GM20431 (cell line): ENCODE data around the gene RHD.
"Not testable (repeated sequence)": the region's sequence is repeated elsewhere in the genome, so short reads cannot be mapped to it uniquely, and the experiment has no call there.

Source experiments
- in situ Hi-C: fragments of 300-500 bp; cut with MseI, MboI; formaldehyde crosslinking; loops from one replicate; pipeline ENCODE4 v1.15.0; 2020; ENCODE audit warnings: low sequenced_read_pairs; ENCODE audit not compliant: unreplicated experiment

The RHD gene

DNA sequence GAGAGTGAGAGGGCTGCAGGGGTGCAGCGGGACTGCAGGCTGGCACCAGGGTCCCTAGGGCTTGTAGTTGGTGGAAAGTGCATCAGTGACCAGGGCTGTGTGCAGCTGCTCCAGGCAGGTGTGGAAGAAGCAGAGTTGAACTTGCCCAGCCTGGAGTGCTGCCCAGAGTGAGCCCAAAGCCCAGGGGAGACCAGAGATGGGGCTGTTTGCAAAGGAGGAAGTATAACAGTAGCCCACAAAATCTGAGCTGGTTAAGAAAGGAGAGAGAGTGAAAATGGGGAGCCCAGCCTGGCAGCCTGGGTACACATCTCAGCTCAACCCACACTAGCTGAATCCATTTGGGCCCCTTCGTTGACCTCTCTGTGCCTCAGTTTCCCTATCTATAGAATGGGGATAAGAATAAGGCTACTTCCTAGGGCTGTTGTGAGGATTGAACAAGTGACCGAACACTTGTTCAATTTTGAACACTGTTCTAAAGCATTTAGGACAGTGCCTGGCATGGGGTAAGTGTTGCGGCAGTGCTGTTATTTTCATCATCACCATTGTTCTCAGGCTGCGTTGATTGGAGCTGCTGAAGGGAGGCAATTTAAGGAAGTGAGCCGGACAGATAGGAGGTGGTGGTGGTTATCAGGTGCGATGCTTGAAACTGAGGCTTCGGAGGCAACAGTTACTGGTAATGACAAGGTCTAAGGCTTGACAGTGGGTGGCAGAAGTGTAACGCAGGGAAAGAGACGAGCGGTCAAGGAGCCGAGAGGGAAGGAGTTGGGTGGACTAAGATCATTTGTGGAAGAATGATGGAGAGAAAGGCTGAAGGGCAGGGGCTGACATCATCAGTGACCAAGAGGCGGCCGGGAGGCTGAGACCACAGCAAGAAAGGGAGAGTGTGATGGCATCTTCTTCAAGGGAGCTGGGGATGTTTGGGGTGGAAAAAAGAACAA, 22.8 kb downstream of the RHD start:
- in situ Hi-C loops: not testable (repeated sequence)

DNA sequence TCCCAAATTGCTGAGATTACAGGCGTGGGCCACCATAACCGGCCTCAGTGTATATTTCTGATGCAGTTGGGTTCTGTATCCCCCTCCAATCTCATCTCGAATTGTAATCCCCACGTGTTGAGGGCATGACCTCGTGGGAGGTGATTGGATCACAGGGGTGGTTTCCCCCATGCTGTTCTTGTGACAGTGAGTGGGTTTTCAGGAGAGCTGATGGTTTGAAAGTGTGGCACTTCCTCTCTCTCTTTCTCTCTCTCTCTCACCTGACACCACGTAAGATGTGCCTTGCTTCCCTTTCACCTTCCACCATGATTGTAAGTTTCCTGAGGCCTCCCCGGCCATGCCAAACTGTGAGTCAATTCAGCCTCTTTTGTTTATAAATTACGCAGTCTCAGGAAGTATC, 24.2 kb downstream of the RHD start:
- in situ Hi-C loops: not testable (repeated sequence)

DNA sequence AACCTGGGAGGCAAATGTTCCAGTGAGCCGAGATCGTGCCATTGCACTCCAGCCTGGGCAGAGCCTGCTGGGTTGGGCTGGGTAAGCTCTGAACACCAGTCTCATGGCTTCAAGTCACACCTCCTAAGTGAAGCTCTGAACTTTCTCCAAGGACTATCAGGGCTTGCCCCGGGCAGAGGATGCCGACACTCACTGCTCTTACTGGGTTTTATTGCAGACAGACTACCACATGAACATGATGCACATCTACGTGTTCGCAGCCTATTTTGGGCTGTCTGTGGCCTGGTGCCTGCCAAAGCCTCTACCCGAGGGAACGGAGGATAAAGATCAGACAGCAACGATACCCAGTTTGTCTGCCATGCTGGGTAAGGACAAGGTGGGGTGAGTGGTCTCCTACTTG, 28.4 kb downstream of the RHD start:
- in situ Hi-C loops: not testable (repeated sequence)

DNA sequence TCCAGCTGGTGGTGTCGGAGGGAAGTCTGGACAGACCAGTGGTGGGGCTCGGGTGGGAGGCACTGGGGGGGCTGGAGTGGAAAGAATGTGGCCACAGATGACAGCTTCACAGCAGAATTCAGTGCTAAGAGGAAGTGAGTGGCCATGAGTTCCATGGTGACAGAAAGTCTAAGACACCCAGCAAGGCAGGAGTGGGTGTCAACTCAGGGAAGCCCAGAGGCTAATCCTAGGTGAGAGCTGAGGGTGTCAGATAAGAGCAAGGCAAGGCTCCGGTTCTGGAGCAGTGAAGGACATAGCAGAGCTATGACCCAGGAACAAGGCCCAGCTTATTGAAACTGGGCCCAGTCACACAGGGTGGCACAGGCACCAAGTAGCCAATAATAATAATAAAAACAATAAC, 30.0 kb downstream of the RHD start:
- in situ Hi-C loops: not testable (repeated sequence)

DNA sequence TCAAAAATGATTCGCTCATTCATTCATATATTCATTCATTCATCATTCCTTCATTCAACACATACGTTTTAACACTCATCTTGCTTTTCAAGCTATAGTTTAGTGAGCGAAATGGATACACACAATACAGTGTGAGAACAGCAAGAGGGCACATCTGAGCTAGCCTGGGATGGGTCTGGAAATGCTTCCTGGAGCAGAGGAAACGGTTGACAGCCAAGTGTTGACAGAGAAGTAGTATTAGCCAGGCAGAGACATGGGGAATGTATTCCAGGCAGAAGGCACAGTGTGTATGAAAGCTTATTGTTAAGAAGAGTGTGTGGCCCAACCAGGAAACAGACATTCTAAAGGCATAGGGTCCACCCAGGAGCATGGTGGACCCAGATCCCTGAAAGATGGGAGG, 32.6 kb downstream of the RHD start:
- in situ Hi-C loops: not testable (repeated sequence)

DNA sequence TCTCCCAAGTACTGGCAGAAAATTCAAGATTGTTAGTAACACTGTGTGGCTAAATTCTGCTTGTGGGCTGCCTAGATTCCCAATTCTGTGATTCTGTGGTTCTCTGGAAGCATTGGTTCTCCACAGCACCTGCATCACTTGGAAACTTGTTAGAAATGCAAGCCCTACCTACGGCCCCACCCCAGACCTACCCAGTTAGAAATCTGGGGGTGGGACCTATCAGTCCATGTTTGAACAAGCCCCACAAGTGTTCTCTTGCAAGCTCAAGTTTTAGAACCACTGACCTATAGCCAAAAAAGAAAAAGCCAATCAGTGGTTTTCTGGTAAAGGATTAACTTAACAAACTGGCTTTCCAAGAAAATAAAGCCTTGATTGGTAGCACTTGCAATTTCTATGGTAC, 35.9 kb downstream of the RHD start:
- in situ Hi-C loops: not testable (repeated sequence)

DNA sequence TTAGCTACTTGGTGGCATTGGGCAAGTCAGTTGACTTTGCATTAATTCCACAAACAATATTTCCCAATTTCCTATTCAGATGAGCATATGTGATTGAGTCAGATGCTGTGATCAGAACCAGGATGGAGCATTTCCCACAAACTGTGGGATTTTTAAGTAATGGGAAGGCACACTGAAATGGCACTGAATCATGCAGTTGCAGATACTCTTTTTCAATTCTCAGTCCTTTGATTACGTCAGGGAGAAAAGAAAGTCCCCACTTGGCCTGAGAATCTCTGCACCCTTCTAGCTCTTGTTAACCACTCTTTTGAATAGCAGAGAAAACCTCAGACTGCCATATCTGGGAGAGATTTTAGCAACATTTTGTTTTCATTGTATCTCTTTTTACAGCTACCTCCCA, 36.8 kb downstream of the RHD start:
- in situ Hi-C loops: not testable (repeated sequence)

DNA sequence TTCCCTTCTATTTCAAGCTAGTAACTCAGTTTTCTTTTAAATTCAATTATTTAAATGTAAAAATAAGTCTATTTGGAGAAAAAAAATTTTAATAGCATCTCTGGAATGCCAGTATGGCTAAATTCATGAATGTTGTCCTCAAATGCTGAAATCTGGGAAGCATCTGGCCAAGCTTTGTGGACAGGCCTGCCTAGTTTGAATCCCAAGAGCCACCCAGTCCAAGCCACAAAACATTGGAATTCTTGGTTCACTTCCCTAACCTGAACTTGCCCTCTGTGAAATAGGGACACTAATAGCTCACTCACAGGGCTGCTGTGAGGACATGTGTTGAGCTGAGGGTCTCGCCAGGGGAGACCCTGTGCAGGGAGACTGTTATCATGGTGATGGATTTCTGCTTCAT, 37.2 kb downstream of the RHD start:
- in situ Hi-C loops: not testable (repeated sequence)

DNA sequence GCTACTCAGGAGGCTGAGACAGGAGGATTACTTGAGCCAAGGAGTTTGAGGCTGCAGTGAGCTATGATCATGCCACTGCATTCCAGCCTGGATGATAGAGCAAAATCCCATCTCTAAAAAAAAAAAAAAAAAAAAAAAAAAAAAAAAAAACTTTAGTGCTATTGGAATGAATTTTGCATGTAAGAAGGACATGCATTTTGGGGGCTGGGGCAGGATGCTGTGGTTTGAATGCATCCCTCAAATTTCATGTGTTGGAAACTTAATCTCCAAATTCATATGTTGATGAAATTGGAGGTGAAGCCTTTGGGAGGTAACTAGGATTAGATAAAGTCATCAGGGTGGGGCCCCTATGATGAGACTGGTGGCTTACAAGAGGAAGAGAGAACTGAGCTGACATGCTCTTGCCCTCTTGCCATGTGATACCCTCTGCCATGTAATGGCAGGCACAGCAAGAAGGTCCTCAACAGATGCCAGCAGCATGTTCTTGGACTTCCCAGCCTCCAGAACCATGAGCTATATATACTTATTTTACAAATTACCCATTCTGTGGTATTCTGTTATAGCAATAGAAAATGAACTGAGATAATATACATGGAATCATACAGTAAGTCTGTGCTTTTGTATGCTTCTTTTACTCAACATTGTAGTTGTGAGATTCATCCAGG, 40.6 kb downstream of the RHD start:
- in situ Hi-C loops: not testable (repeated sequence)

DNA sequence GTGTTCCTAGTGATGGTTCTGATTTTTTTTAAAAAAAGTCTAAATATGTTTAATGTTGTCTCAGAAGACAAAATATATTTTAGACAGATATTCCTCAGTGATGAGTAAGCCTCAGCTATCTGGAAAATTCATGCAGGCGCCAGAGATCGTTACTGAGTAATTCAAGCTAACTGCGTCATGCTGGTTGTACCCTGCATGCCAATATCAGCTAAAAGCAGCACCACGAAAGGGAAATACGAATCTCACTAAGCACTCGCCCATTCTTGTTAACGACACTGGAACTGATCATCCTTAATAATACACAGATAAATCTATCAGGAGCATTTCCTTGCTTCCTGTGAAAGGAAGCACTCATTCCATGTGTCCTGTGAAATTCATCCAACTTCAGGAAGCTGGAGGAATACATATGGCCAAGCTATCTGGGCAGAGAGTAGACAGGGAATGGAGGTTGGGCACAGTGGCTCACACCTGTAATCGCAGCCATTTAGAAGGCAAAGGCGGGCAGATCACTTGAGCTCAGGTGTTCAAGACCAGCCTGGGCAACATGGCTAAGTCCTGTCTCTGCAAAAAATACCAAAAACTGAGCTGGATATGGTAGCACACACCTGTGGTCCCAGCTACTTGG, 48.1 kb downstream of the RHD start:
- in situ Hi-C loops: not testable (repeated sequence)

DNA sequence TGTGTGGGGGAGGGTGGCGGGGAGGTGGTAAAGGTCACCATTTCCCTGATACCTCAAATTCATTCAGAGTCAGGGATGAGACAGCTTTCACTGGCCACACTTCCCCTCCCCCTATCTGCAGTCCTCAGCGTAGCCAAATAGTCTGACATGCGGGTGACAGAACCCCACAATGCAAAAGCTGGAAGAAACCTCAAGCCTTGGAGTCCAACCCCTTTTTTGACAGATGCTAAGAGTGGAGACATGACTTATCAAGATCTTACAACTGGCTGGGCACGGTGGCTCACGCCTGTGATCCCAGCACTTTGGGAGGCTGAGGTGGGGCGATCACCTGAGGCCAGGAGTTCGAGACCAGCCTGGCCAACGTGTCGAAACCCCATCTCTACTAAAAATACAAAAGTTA, 49.8 kb downstream of the RHD start:
- in situ Hi-C loops: not testable (repeated sequence)

DNA sequence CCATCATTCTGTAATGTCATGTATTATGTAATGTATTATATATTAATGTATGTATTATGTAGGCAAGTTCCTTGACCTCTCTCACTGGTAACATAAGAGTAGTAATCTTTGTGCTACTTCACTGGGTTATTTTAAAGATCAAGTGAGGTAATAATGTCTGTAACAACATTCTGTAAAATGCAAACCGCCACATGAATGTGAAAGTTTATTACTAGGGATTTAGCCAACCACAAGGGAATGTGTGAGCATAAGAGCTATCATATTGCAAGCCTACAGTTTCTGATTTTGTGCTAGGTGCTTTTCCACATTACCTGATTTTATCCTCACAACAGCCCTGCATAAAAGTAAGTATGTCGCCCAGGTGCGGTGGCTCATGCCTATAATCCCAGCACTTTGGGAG, 52.1 kb downstream of the RHD start:
- in situ Hi-C loops: not testable (repeated sequence)

DNA sequence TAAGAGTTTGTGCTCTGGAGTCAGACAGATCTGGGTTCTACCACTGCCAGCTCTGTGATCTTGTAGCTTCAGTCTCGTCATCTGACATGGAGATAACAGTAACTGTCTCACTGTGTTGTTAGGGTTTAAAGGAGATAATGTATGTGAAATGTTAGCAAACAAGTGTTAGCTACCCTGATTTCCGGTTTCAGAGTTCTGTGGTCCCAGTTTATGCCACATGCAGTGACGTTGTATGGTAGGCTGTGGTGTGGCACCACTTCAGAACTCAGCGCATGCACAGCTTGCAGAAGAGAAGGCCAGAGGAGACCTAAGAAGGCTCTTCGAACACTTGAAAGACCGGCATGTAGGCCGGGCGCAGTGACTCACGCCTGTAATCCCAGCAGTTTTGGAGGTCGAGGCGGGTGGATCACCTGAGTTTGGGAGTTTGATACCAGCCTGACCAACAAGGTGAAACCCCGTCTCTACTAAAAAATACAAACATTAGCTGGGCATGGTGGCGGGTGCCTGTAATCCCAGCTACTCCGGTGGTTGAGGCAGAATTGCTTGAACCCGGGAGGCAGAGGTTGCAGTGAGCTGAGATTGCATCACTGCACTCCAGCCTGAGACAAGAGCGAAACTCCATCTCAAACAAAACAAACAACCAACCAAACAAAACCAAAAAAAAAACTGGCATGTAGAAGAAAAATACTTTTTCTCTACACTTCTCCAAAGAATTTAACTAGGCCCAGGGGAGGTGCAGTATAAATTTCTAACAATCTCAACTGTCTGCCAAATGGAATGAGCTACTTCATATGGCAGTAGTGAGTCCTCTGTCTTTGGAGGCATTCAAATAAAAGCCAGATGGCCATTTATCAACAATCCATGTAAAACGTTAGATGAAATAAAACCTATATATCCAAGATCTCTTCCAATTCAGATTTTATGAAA, 55.8 kb downstream of the RHD start:
- in situ Hi-C loops: not testable (repeated sequence)

DNA sequence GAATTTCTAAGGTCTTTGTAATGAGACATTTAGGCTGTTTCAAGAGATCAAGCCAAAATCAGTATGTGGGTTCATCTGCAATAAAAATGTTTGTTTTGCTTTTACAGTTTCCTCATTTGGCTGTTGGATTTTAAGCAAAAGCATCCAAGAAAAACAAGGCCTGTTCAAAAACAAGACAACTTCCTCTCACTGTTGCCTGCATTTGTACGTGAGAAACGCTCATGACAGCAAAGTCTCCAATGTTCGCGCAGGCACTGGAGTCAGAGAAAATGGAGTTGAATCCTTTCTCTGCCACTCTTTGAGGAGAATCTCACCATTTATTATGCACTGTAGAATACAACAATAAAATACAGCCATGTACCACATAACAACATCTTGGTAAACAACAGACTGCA, 56.5 kb downstream of the RHD start:
- in situ Hi-C loops: not testable (repeated sequence)

DNA sequence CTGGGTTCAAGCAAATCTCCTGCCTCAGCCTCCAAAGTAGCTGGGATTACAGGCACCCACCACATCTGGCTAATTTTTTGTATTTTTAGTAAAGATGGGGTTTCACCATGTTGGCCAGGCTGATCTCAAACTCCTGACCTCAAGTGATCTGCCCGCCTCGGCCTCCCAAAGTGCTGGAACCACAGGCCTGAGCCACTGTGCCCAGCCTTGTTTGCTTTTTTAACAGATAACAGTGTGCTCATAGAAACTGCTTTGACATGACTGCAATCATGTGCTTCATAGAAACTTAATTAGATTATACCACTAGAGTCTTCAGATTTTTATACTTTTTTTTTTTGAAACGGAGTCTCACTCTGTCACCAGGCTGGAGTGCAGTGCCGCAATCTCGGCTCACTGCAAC, 57.0 kb downstream of the RHD start:
- in situ Hi-C loops: not testable (repeated sequence)

DNA sequence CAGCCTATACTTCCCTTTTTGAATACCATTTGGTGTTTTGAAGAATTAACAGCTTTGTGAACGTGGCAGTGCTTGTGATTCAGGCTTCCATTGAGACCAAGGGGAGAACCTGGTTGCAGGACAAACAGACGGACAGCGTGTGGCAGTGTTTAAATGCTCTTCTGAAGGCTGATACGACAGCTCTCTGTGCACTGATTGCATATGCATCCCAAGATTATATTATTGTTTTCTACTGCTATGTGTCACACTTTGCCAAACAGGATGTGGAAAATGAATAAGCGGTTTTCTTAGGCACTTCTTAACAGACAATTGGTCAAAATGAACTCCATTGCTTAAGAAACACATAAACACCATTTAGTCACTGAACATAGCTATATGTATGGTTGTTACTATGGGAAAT, 57.6 kb downstream of the RHD start:
- in situ Hi-C loops: not testable (repeated sequence)

DNA sequence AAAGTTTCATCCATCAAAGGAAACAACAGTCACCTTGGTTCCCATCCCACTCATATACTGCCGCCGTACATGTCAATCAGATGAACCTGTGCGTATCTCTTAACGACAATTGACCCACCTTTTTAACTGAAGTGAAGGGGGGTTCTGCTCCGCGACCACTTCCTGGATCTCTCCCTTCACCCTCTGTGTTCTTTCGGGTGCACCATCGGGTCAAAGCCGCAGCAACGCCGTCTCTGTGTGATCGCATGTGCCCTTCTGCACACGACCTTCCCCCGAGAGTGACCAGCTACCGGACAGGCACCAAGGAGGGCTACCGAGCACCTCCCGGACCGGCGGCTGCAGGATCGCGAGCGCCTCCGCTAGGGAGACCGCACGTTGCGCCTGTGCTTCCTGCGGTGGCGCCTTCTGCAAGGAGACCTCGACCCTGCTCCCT, 64.6 kb downstream of the RHD start:
- in situ Hi-C loops: not testable (repeated sequence)

DNA sequence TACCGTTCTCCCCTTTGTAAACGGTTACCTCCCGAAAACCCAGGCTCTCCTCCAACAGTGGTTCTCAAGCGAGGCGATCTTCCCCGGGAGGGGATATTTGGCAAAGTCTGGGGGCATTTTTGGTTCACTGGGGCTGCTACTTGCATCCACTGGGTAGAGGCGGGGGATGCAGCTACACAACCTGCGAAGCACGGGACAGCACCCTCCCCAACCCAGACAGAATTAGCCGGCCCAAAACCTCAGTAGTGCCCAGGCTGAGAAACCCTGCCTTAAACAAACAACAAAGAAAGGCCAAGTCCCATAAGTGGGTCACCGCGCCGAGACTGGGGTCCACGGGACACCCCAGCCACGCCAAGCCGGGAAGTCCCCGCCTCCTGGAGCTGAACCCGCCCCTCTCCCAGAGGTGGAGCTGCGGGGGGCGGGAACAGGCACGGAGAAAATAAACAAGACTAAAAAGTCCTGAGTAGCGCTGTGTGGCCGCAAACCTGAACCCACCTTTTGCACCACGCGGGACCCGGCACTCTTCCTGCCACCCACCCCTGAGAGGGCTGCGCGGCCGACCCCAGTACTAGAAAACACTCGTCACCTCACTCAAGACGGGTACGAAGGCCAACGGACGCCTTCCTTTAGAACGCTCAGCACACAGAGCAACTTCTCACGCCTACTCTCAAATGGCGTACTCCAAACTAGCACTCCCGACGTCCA, 65.3 kb downstream of the RHD start:
- in situ Hi-C loops: not testable (repeated sequence)
